ENCODE results near the gene KHK.

KHK gene

GRCh38 chr2:27065128-27065527 is 21.4 kb upstream of the KHK start:
- Histone ChIP-seq H3K4me3 (ENCODE audit: low read depth in 1 of 2, low read length in 1 of 2) (no peak overlapping the region), H3K27ac (no peak overlapping the region), H3K9me3 (no peaks in the 10 kb centered on the region), H3K27me3 (no peaks in the 10 kb centered on the region), H3K36me3 (peaks cover 60% of the 10 kb centered on the region), H3K4me1 (ENCODE audit: control insufficient read depth in 1 of 2, insufficient read depth in 1 of 2, low read depth in 1 of 2, low read length in 1 of 2) (peaks cover 3 to 7% of the 10 kb centered on the region in 2 experiments)
- TF ChIP-seq CTCF (IDR thresholded peaks at IDR 0.05), result no peak

GRCh38 chr2:27067385-27067784 is 19.2 kb upstream of the KHK start:
- H3K4me3 ChIP-seq (ENCODE audit: low read depth in 1 of 2, low read length in 1 of 2), result no peak overlapping the region
- H3K27me3 ChIP-seq, result no peaks in the 10 kb centered on the region
- peaks cover 53% of the 10 kb centered on the region for H3K36me3 ChIP-seq

GRCh38 chr2:27069436-27069835 is 17.1 kb upstream of the KHK start:
- no peaks in the 10 kb centered on the region for H3K27me3 ChIP-seq
- TF ChIP-seq CTCF (IDR thresholded peaks at IDR 0.05), result no peak
- peaks cover 45% of the 10 kb centered on the region for H3K36me3 ChIP-seq
- peaks cover 36 to 42% of the 10 kb centered on the region in 2 experiments for H3K4me1 ChIP-seq (ENCODE audit: control insufficient read depth in 1 of 2, insufficient read depth in 1 of 2, low read depth in 1 of 2, low read length in 1 of 2)
- no peak overlapping the region for H3K4me3 ChIP-seq (ENCODE audit: low read depth in 1 of 2, low read length in 1 of 2)
- no peak overlapping the region for H3K27ac ChIP-seq
- H3K9me3 ChIP-seq, result no peaks in the 10 kb centered on the region

More at GRCh38 chr2:27067385-27067784, 19.2 kb upstream of the KHK start:
- Histone ChIP-seq H3K9me3 (no peaks in the 10 kb centered on the region), H3K27ac (no peak overlapping the region), H3K4me1 (ENCODE audit: control insufficient read depth in 1 of 2, insufficient read depth in 1 of 2, low read depth in 1 of 2, low read length in 1 of 2) (peaks cover 22 to 25% of the 10 kb centered on the region in 2 experiments)
- TF ChIP-seq CTCF (IDR thresholded peaks at IDR 0.05), result no peak

GRCh38 chr2:27069961-27070618 is 16.5 kb upstream of the KHK start:
- Histone ChIP-seq H3K9me3 (no peaks in the 10 kb centered on the region), H3K36me3 (peaks cover 41% of the 10 kb centered on the region), H3K27ac (peak overlapping the region; percentile 85), H3K4me1 (ENCODE audit: control insufficient read depth in 1 of 2, insufficient read depth in 1 of 2, low read depth in 1 of 2, low read length in 1 of 2) (peaks cover 43 to 49% of the 10 kb centered on the region in 2 experiments), H3K27me3 (no peaks in the 10 kb centered on the region), H3K4me3 (ENCODE audit: low read depth in 1 of 2, low read length in 1 of 2) (peak overlapping the region; percentile 97 to 98)
- no peak for TF ChIP-seq CTCF (IDR thresholded peaks at IDR 0.05)

GRCh38 chr2:27070653-27071276 is 15.8 kb upstream of the KHK start:
- peak overlapping the region; percentile 97 to 98 for H3K4me3 ChIP-seq (ENCODE audit: low read depth in 1 of 2, low read length in 1 of 2)
- H3K4me1 ChIP-seq (ENCODE audit: control insufficient read depth in 1 of 2, insufficient read depth in 1 of 2, low read depth in 1 of 2, low read length in 1 of 2), result peaks cover 50 to 55% of the 10 kb centered on the region in 2 experiments

More at GRCh38 chr2:27070653-27071276, 15.8 kb upstream of the KHK start:
- no peak for TF ChIP-seq CTCF (IDR thresholded peaks at IDR 0.05)
- H3K9me3 ChIP-seq, result no peaks in the 10 kb centered on the region
- H3K36me3 ChIP-seq, result peaks cover 34% of the 10 kb centered on the region
- no peaks in the 10 kb centered on the region for H3K27me3 ChIP-seq
- H3K27ac ChIP-seq, result peak overlapping the region; percentile 85
